ENCODE measurements around the gene MBD4.
"Not testable (repeated sequence)": the region's sequence is repeated elsewhere in the genome, so short reads cannot be mapped to it uniquely, and the experiment has no call there.

MBD4 gene

DNA sequence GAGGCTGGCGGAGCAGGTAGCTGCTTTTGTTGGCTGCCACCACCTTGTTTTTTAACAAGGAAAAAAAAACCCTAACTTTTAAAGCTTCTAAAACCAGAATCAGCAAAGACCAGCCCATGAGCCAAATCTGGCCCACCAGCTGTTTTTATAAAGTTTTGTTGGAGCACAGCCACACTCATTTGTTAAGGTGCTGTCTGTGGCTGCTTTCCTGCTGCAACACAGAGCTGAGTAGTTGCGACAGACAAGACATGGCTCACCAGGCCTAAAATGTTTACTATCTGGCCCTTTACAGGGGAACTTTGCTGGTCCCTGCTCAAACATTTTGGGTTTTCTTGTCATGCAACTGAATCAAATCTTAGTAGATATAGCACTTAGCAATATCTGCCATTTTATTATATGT lies 30.2 kb downstream of the MBD4 start:
- DNase-seq (ENCODE audit: low spot score): no peak

DNA sequence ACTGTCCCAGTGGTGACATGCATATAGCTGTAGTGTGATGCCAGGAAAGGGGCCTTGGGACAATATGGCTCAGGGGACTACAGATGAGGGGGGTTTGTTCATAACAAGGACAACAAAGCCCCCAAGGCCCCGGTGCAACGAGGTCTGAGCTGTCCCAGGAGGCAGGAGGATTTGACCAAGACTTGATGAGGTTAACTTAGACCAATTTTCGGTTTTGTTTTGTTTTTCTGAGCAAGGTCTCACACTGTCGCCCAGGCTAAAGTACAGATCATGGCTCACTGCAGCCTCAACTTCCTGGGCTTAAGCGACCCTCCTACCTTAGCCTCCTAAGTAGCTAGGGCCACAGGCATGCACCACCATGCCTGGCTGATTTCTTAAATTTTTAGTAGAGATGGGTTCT lies 35.1 kb downstream of the MBD4 start:
- DNase-seq (ENCODE audit: low spot score): no peak

DNA sequence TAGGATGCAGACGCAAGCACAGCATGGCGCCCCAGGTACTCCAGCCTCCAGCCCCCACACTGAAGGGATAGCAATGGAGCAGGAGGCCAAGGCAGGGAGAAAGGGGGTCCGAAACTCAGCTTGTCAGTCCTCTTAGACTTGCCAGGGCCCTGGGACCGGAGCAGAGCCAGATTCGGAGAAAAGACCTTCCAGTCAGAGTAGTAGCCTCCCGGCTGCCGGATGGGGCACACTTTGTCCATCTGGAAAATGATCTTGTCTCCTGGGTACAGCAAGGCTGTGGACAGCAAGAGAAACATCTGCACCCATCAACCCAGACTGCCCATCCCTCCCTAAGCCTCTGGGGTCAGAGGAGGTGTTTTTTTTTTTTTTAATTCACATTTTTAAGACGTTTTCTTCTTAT lies 35.6 kb downstream of the MBD4 start:
- DNase-seq (ENCODE audit: low spot score): no peak

DNA sequence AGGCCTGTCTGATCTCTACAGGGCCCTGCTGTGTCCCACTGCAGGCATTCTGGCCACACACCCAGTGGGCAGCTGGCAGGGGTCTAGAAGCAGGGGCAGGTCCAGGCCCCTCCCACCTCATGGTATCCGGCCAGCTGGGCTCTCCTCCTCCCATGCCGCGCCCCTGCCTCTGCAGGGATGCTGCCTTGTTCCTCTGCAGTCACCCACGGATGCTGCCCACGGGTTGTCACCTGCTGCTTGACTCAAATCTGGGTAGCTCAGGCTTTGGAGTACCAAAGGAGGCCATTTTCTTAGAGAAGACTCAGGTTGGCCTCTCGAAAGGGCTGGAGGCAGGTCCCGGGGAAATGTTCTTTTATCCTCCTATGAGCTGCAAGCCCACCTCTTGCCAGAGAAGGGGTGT lies 36.3 kb downstream of the MBD4 start:
- no peak for DNase-seq (ENCODE audit: low spot score)

DNA sequence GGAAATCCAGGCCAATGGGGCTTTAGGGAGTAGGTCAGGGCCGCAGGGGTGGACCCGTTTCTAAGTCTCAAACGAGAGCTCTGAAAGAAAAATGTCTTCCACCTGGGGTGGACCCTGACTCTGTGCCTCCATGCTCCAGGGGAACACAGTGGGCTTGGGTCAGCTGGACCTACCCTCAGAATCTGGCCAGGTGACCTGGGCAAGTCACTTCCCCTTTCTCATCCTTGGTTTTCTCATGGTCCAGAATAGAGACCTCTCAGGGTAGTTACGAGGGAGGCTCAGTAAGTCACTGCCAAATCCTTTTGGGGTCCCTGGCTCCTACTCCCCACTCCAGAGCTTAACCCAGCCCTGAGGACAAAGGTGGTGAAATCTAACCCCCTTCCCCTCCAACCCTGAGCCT lies 37.1 kb downstream of the MBD4 start:
- no peak for DNase-seq (ENCODE audit: low spot score)

DNA sequence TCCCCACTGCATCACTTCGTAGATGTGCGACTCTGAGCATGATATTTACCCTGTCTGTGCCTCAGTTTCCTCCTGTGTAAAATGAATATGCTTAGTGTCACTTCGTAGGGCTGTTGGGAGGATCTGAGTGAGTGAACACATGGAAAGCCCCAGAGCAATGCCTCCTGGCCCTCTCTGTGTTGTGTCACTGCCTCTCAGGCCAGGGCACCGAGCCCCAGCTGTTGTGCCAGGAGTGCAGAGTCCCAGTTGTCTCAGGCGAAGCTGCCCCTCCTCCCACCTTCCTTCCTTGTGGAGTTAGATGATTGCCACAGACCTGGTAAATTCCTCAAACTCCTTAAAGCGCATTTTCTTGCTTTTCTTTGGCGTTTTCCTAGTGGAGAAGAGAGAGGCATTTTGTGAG lies 37.5 kb downstream of the MBD4 start:
- no peak for DNase-seq (ENCODE audit: low spot score)

DNA sequence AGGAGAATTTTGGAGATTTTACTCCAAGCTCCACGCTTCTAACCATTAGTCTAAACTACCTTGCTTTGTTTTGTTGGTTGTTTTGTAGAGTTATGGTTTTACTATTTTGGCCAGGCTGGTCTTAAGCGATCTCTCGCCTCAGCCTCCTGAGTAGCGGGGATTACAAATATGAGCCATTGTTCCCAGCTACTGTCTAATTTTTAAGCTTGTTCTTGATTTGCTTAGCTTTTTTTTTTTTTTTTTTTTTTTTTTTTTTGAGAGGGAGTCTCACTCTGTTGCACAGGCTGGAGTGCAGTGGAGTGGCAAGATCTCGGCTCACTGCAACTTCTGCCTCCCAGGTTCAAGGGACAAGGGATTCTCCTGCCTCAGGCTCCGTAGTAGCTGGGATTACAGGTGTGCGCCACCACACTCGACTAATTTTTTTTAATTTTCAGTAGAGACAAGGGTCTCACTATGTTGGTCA lies 39.8 kb downstream of the MBD4 start:
- DNase-seq (ENCODE audit: low spot score): no peak

DNA sequence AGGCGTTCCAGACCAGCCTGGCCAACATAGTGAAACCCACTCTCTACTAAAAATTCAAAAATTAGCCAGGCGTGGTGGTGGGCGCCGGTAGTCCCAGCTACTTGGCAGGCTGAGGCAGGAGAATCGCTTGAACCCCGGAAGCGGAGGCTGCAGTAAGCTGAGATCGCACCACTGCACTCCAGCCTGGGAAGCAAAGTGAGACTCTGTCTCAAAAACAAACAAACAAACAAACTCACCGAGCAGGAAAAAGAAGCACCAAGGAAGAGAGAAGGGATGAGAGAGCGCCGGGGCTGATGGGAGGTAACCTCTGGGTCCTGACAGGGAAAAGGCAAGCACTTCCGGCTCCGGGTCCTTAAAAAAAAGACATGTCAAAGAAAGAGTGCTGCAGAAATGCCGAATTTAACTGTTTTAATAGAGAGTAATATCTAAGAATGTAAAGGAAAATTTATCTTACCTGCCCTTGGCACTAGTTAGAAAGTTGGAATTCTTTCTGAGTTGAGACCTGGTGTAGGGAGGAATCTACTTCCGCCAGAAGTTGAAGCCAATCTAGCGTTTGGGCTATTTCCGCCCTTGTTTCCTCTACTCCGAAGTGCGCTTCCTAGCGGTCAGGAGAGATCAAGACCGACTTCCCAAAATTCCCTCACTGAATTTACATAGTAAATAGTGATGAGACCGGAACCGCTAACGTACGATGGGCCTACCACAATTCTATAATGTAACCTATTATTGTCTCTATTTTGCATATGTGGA lies 40.4 kb downstream of the MBD4 start:
- DNase-seq (ENCODE audit: low spot score): peak; percentile 94

DNA sequence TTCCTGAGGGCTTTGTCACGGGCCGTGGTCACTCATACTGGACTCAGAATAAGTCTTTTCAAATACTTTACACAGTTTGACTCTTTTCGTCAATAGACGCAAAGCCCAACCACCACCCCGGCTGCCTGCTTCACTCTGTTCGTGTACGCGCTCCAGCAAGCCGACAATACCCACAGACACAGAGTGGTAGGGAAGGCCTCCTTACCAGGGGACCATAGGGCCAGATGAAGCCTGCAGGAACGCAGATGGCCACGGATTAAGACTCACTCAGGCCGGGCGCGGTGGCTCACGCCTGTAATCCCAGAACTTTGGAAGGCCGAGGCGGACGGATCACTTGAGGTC lies 41.0 kb downstream of the MBD4 start:
- no peak for DNase-seq (ENCODE audit: low spot score)

DNA sequence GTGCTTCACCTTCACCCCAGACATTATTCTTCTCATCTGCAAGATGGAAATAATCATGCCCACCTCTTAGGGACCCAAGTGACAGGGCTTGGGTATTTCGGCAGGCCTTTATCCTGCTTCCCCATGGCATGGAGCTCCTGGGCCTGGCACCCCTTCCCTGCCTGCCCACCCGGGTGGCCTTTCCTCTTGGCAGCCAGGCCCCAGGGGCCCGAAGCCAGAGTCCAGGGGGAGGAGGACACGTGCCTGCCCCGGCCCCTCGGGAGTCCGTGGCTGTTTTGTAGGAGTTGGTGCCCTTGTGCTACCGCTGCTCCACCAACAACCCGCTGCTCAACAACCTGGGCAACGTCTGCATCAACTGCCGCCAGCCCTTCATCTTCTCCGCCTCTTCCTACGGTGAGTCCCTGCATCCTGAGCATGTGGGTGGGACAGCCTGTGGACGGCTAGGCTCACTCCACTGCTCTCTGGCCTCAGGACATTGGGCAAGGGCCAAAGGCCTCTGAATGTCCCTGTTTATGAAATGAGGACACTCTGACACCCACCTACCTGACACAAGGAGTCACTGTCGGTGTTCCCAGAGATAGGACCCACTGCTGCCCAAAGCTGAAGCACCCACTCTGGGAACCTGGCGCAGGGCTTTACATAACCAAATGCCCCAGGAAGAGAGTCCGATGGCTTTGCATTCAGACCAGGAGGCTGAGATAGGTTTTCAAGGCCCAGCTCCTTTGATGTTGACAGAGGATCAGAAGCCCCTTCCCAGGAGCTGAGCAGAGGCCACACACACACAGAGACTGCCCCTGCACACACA lies 45.8 kb downstream of the MBD4 start:
- not testable (repeated sequence) for DNase-seq (ENCODE audit: low spot score)

DNA sequence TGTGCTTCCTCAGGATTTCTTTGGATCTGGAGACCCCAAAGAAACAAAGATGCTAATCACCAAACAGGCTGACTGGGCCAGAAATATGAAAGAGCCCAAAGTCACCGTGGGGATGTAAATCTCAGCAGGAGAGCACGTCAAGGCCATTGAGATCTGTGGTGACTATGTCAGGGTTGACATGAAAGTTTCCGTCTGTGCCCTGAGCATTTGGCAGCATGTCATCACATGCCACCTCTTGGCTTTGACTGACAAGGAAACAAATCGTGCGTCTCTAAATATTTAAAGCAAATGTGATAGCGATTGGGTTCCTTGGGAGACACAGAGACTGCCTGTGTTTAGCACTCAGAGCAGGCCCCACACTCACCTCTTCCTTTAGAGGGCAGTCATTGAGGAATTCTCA lies 46.5 kb downstream of the MBD4 start:
- DNase-seq (ENCODE audit: low spot score): no peak

DNA sequence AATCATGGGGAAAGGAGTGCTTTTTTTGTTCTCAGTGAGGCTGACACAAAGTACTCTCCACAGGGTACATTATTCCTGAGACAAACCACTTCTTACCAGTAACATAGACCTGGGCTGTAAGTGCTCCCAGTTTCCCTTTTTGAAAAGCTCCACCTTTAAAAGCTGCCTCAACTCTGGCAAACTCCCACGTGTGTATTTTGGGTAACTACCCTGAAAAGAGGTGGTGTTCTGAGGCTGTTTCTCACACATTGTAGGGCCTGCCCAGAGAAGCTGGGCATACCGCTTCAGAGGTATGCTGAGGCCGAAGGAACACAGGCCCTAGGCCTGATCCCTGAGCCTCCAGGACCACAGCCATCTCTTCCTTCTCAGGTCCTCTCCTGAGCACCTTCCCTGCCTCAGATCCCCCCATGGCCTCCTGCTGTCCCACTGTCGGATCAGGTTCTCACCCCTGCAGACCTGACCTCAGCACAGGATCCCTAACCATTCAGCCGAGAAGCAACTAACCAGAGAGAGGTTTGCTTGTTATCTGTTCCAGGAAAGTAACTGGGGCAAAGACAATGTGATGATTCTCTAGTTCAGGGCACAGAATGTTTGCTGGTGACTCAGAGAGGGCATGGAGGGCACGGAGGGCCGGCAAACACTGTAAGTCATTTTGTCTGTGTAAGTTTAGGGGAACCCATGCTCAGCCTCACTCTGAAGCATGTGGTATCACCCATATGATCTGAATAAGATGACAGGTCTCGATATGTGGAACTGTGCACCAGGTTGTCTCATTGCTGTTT lies 47.5 kb downstream of the MBD4 start:
- not testable (repeated sequence) for DNase-seq (ENCODE audit: low spot score)

DNA sequence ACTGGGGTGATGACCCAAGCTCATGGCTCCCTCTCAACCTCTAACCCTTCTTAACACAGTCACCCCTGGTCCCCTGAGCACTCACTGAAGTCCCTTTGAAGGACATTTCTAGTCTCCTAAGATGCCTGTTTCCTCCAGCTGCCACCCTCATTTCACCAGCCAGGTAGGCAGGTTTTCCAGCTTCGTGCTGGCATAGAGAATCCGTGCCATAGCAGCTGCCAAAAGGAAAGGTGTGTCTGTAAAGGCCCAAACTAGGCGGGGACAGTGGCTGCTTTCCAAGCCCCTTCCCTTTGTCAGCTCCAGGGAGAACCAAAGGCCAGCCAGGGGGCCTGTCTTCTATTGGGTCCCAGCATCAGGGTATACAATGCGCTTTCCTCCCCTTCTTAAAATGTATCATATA lies 48.2 kb downstream of the MBD4 start:
- DNase-seq (ENCODE audit: low spot score): not testable (repeated sequence)

DNA sequence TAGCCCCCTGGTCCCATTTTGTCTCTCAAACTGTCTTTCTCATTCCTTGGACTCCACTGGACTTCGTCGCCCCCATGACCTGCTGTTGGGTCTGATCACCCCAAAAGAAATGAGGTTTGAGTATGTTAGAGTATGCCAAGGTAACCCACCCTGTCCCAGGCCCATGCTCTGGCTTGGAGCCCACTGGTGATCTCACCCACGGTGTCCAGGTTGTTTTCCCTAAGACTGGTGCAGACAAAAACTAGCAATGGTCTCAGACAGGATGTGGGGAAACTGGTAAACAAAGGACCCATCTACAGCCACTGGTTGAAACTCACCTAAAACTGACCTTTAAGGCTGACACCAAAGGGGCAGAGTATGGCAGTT lies 50.2 kb downstream of the MBD4 start:
- DNase-seq (ENCODE audit: low spot score): no peak

DNA sequence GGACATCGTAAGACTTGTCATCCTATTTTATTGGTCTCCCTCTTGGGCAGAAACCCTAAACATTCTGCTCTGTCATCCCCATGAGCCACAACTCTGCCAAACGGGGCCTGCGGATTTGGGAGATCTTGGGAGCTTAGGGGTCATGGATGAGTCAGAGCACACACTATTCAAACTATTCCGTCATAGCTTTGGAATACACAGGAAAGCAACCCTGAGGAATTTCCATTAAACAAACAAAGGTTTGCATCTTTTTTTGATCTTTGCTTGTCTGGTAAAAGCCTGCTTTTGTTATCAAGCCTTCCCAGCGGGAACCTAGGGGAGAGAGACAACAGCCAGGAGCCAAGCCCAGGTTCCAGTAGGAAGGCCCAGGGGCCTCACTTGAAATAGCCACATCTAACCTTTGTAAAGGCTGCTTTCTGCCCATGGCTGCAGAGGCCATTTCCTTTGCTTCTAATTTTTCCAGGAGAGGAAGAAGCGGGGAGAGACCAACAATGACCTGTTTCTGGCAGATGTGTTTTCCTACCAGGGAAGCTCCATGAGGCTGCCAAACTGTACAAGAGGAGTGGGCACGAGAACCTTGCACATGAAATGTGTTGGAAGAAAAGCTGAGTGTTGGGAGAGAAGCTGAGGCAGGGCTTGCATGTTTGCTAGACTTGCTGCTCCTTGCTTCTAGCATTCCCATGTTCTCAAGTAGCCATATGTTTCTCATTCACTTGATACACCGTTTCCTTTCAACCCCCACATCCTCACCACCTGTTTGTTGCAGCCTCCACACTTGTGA lies 50.8 kb downstream of the MBD4 start:
- not testable (repeated sequence) for DNase-seq (ENCODE audit: low spot score)

DNA sequence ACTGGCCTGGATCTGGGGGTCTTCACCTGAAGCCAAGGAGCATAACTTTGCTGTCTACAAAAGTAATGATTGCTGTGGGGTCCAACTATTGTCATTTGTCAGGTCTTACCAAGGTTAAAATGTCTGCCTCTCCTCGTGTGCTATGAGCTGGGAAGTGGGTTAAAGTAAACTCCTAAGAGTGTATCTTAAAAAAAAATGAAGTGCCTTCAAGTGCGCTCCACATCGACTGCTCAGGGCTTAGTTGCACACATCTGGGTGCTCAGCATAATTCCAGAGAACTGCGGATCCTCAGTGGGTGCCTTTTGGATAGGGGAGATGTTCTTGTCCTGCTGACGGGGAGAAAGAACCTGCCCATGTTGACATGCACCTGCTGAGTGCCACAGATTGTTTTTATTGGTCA lies 52.3 kb downstream of the MBD4 start:
- no peak for DNase-seq (ENCODE audit: low spot score)

DNA sequence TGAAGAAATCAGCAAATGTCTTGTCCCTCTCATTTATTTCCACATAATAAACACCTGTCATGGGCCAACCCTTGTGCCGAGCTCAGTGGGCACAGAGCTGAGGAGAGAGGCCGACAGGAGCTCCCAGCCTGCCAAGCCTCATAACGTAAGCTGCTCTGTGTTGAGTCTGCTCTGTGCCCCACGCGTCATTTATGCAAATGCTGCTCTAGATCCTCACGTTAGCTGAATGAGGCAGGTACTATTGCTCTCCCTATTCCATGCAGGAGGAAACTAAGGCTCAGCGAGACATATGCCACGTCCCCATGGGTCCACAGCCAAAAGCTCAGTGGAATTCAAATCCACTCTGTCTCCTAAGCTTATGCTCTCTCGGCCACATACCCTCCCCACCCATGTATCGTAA lies 52.8 kb downstream of the MBD4 start:
- DNase-seq (ENCODE audit: low spot score): no peak

DNA sequence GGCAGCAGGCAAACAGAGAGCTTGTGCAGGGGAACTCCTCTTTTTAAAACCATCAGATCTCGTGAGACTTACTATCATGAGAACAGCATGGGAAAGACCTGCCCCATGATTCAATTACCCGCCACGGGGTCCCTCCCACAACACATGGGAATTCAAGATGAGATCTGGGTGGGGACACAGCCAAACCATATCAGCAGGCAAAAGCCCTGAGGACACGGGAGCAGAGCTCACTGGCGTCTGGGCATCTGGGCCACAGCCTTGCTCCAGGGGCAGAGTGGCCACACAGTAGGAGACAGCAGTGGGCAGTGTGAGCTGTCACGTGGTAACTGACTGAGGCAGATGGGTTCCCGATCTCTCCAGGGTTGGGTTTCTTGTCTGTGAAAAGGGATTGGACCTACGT lies 54.2 kb downstream of the MBD4 start:
- DNase-seq (ENCODE audit: low spot score): not testable (repeated sequence)

DNA sequence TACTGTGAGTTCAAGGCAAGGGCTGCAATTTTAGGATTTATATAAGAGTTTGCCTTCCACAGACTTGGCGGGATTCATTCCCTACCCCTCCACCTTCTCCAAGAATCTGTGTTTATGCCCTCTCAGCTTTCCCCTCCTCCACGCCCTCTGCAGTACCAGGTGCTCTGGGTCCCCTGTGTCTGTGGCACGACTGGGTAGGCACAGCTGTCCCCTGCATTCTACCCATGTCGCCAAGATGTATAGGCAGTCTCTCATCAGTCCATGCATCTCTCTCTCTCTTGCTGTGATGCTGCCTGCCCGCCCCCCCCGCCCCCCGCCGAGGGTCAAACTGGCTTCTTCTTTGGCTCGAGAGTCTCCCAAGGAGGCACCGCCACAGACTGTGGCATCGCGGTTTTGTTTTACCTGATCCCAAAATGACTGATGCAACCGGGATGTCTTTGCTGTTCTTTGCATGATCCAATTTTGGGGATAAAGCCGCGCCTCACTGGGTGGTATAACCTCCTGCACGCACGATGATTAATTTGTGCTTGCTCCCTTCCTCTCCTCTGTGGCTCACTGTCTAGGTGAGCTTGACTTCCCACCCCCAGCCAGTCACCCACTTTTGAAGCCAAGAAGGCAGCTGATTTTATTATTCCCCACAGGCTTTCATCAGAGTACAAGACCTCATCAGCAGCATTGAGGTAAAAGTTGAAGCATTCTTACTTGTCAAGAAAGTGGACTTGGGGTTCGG lies 55.0 kb downstream of the MBD4 start:
- no peak for DNase-seq (ENCODE audit: low spot score)

DNA sequence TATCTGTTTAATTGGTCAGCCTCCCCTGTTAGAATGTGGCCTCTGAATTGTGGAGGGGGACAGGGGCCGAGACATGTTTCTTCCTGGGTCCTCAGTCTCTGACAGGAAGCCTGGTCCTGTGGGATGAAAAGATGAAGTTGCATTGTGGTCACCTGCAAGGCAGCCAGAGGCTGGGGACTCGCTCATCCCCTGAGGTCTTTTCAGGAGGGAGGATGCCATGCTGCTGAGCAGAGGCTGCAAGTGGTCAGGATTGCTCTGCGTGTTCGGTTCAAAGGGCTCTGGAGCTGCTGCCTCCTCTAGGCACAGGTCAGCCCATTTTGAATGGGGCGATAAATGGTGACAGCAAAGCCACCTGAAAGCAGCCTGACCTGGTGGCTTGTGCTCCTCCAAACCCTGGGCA lies 55.6 kb downstream of the MBD4 start:
- not testable (repeated sequence) for DNase-seq (ENCODE audit: low spot score)

DNA sequence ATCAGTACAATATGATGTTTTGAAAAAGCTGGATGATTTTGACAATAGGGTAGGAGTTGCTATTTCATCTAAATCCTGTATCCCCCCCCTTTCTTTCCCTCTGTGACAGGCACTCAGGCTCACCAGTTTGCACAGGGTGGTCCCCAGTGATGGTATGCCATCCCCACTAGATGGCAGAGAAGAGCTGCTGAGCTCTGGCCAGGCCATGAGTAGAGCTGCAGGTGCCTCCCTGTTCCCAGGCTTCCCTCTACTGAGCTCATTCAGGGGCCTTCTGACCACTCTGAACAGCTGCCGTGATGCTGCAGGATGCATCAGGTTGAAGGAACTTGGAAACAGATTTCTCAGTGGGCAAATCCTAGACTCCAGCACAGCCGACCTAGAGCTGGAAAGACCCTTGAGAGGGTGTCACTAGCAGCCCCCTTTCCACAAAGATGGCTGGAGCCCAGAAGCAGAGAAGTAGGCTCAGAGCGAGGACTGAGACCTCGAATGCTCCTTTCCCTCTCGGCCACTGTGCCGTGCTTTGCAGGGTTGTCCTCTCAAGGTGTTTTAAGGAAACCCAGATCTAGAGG lies 56.4 kb downstream of the MBD4 start:
- peak; percentile 79 for DNase-seq (ENCODE audit: low spot score)

Measured in COLO829 (cell line).